NT2/D1 (cell line): Measurements from ENCODE around the gene FAF2.

ENCODE experiments used
- DNase-seq: peaks from one replicate; pipeline ENCODE4 v3.0.0-alpha.2; 2011; ENCODE audit warnings: low read depth, low spot score
- H3K27me3 ChIP-seq: 2 replicates; pipeline ENCODE4 v1.6.0; 2011; ENCODE audit warnings: mild to moderate bottlenecking; ENCODE audit not compliant: insufficient read length, insufficient read depth
- H3K36me3 ChIP-seq: 2 replicates; pipeline ENCODE4 v1.6.1; 2011; ENCODE audit warnings: mild to moderate bottlenecking, low read length, mixed read lengths; ENCODE audit not compliant: insufficient read depth, insufficient read length
- H3K4me1 ChIP-seq: 2 replicates; pipeline ENCODE4 v1.5.1; 2011; ENCODE audit not compliant: insufficient read depth, insufficient read length
- H3K4me3 ChIP-seq: 2 replicates; pipeline ENCODE4 v1.5.1; 2011; ENCODE audit warnings: low read depth; ENCODE audit not compliant: insufficient read length
- H3K9ac ChIP-seq: 2 replicates; pipeline ENCODE4 v1.6.0; 2011; ENCODE audit warnings: low read depth; ENCODE audit not compliant: insufficient read length
- H3K9me3 ChIP-seq: 2 replicates; pipeline ENCODE4 v1.5.1; 2011; ENCODE audit warnings: mild to moderate bottlenecking, low read length; ENCODE audit not compliant: insufficient read depth
- SUZ12 ChIP-seq: IDR thresholded peaks from 2 replicates; pipeline ENCODE4 v1.6.1; 2011; ENCODE audit not compliant: insufficient read length, insufficient read depth; ENCODE audit errors: extremely low read depth
- YY1 ChIP-seq: IDR thresholded peaks from 2 replicates; pipeline ENCODE4 v1.6.1; 2011; ENCODE audit not compliant: insufficient read length, insufficient read depth
- ZNF274 ChIP-seq: IDR thresholded peaks from 2 replicates; pipeline ENCODE4 v1.6.1; 2011; ENCODE audit warnings: mild to moderate bottlenecking, low read depth, low read length

Gene FAF2

GRCh38 chr5:176508603-176509002, 60.4 kb downstream of the FAF2 start:
- Histone ChIP-seq H3K4me3 (no peak overlapping the region), H3K9ac (no peak overlapping the region), H3K4me1 (no peaks in the 10 kb centered on the region), H3K9me3 (no peaks in the 10 kb centered on the region), H3K36me3 (peaks cover 40% of the 10 kb centered on the region), H3K27me3 (no peaks in the 10 kb centered on the region)
- DNase-seq: no peak
- TF ChIP-seq SUZ12 (no peak), ZNF274 (no peak), YY1 (no peak)

DNA sequence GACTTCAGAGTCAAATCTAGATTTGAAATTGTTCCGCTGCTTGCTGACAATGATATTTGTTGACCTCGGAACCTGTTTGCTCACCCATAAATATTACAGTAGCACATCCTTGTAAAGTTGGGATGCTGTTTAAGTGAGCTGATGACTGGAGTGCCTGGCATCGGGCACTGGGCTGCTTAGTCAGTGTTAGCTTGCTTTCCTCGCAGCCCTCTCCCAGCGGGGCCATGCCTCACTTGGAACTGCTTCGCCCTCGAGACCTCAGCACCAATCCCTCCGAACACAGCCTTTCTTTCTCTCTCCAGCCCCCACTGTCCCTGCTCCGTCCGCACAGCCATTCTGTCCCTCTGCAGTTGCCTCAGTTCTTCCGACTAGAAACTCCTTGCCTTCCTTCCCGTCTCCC, 65.6 kb downstream of the FAF2 start:
- no peaks in the 10 kb centered on the region for H3K9me3 ChIP-seq
- peaks cover 10% of the 10 kb centered on the region for H3K36me3 ChIP-seq
- TF ChIP-seq YY1 (no peak), ZNF274 (no peak), SUZ12 (no peak)
- no peak overlapping the region for H3K9ac ChIP-seq
- H3K27me3 ChIP-seq: no peaks in the 10 kb centered on the region
- no peaks in the 10 kb centered on the region for H3K4me1 ChIP-seq
- H3K4me3 ChIP-seq: no peak overlapping the region
- DNase-seq: no peak

- Histone ChIP-seq H3K27me3 (no peaks in the 10 kb centered on the region), H3K9me3 (no peaks in the 10 kb centered on the region), H3K36me3 (peaks cover 4% of the 10 kb centered on the region), H3K9ac (no peak overlapping the region), H3K4me3 (no peak overlapping the region), H3K4me1 (no peaks in the 10 kb centered on the region)
- DNase-seq: no peak
- no peak for TF ChIP-seq SUZ12
- TF ChIP-seq YY1: no peak
- TF ChIP-seq ZNF274: no peak
Observed at GRCh38 chr5:176514244-176514950, 66.2 kb downstream of the FAF2 start.

DNA sequence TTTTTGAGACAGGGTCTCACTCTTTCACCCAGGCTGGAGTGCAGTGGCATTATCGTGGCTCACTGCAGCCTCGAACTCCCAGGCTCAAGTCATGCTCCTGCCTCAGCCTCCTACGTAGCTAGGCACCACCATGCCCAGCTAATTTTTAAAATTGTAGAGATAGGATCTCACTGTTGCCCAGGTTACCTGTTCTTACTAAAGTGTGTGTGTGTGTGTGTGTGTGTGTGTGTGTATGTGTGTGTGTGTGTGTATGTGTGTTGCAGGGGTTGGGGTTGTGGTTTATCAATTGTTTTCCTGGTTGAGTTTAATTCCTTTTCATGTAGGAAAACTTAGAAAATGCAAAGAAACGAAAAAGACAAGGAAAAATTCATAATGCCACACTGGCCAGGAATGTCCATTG, 67.2 kb downstream of the FAF2 start:
- Histone ChIP-seq H3K27me3 (no peaks in the 10 kb centered on the region), H3K9me3 (no peaks in the 10 kb centered on the region), H3K4me3 (no peak overlapping the region), H3K4me1 (no peaks in the 10 kb centered on the region), H3K9ac (no peak overlapping the region), H3K36me3 (no peaks in the 10 kb centered on the region)
- TF ChIP-seq ZNF274 (no peak), SUZ12 (no peak), YY1 (no peak)
- DNase-seq: no peak

GRCh38 chr5:176517053-176517661, 69.0 kb downstream of the FAF2 start:
- TF ChIP-seq ZNF274 (no peak), YY1 (no peak), SUZ12 (no peak)
- Histone ChIP-seq H3K9ac (no peak overlapping the region), H3K36me3 (no peaks in the 10 kb centered on the region), H3K4me1 (no peaks in the 10 kb centered on the region), H3K27me3 (no peaks in the 10 kb centered on the region), H3K9me3 (no peaks in the 10 kb centered on the region), H3K4me3 (no peak overlapping the region)
- DNase-seq: no peak

GRCh38 chr5:176519810-176520720, 71.9 kb downstream of the FAF2 start:
- no peaks in the 10 kb centered on the region for H3K4me1 ChIP-seq
- DNase-seq: no peak
- no peak overlapping the region for H3K4me3 ChIP-seq
- H3K36me3 ChIP-seq: no peaks in the 10 kb centered on the region
- H3K9me3 ChIP-seq: no peaks in the 10 kb centered on the region
- no peak for TF ChIP-seq ZNF274
- no peak for TF ChIP-seq SUZ12
- TF ChIP-seq YY1: no peak
- H3K27me3 ChIP-seq: no peaks in the 10 kb centered on the region
- H3K9ac ChIP-seq: no peak overlapping the region

GRCh38 chr5:176521286-176521685, 73.1 kb downstream of the FAF2 start:
- TF ChIP-seq SUZ12 (no peak), YY1 (no peak), ZNF274 (no peak)
- Histone ChIP-seq H3K4me1 (no peaks in the 10 kb centered on the region), H3K4me3 (no peak overlapping the region), H3K36me3 (no peaks in the 10 kb centered on the region), H3K9ac (no peak overlapping the region), H3K9me3 (no peaks in the 10 kb centered on the region), H3K27me3 (no peaks in the 10 kb centered on the region)
- no peak for DNase-seq
